Stimulated activated CD8-positive, alpha-beta memory T cell treated with anti-CD3 and anti-CD28 coated beads, Interleukin-4, amount 100 ng/mL, for 48 hours (primary cell): Measurements from ENCODE around the gene TVP23A.
A peak's percentile ranks its signal among the peaks of the same experiment; 100 is the strongest.
"Not testable (repeated sequence)": the region's sequence is repeated elsewhere in the genome, so short reads cannot be mapped to it uniquely, and the experiment has no call there.

Experiments used
- DNase-seq: peaks from one replicate; pipeline ENCODE4 v3.0.0-alpha.2; 2020

The TVP23A gene

DNA sequence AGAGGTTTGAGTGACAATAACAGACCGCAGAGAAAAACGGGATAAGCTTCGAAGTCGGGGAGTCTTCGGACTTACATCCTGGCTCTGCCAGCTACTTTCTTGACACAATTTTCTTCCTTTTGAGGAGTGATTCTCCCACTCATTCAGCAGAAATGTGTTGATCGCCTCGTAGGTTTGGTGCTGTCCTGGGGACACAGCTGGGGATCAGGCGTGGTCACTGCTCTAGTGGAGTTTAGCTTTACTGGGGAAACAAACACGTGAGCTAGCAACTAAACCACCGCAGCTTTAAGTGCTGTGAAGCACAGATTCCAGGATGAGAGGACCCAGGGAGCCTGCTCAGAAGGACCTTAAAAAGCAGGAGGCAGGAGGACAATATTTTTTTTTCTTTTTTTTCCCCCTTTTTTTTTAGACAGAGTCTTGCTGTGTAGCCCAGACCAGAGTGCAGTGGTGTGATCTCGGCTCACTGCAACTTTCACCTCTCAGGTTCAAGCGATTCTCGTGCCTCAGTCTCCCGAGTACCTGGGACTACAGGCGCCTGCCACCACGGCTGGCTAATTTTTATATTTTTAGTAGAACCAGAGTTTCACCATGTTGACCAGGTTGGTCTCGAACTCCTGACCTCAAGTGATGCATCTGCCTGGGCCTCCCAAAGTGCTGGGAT is 74.1 kb downstream of the TVP23A start:
- DNase-seq = no peak

DNA sequence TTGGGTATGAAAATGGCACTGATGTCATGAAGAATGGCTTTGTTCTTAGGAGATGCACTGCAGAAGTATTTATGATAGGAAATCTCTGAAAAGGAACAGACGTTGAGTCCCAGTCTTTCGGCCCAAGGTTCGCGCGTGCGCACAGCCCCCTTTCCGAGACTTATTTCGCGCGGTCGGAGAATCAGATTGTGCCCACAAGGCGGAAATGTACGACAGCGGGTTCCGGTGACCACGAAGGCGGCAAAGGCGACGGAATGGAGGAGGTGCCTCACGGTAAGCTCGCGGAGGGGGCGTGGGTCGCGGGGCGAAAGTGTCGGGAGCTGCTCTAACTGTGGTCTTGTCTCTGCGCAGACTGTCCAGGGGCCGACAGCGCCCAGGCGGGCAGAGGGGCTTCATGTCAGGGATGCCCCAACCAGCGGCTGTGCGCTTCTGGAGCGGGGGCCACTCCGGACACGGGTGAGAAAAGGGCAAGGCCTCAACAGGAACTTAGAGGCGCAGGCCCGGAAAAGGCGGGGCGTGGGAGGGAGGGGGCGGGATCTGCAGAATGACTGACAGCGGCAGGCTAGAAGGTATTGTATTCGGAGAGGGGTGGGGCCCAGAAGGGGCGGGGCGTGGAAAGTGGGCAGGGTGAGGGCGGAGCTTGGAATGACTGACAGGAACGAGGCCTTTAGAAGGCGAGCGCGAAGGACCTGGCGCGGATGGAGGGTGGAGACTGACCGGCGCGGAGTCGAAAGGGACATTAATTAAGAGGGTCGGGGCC is 74.8 kb downstream of the TVP23A start, which contains the start of gene NUBP1:
Gene NUBP1, plus strand, starts transcription at position 233 of the 760 bp plus-strand sequence. Its CDS starts 22 bp downstream, at position 255.
- peak; percentile 100 for DNase-seq

- DNase-seq = no peak
These were observed 75.4 kb downstream of the TVP23A start for GRCh38 chr16:10743227-10743609.

DNA sequence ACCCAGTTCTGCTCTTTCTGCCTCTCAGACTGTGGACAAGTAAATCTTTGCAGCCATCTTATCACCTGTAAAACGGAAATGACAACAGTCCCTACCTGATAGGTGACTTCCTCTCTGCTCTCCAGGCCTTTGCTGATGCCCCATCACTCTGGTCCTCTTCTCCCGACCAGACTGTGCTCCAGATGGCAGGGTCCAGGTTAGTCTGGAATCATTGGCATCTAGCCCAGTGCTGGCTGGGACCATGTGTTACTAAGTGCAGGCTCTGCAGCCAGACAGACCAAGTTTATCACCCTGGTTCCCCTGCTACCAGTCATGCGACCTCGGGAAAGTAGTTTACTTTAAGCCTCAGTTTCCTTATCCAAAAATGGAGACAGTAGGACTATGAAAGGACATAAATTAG is 76.8 kb downstream of the TVP23A start:
- no peak for DNase-seq

DNA sequence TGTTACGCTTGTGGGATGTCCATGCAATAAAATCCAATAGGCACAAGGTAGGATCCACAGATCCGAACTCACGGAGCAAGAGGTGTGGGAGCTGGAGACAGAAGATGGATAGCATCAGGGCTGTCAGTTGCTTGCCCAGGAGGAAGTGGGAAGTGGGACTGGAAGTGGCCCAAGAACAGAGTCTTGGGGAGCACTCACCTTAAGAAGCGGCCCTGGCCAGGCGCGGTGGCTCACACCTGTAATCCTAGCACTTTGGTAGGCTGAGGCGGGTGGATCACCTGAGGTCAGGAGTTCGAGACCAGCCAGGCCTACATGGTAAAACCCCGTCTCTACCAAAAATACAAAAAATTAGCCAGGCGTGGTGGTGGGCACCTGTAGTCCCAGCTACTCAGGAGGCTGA is 77.3 kb downstream of the TVP23A start:
- not testable (repeated sequence) for DNase-seq

- no peak for DNase-seq
These were observed 77.8 kb downstream of the TVP23A start for GRCh38 chr16:10740845-10741208.

- no peak for DNase-seq
These were observed 78.4 kb downstream of the TVP23A start for GRCh38 chr16:10740000-10740844.

DNA sequence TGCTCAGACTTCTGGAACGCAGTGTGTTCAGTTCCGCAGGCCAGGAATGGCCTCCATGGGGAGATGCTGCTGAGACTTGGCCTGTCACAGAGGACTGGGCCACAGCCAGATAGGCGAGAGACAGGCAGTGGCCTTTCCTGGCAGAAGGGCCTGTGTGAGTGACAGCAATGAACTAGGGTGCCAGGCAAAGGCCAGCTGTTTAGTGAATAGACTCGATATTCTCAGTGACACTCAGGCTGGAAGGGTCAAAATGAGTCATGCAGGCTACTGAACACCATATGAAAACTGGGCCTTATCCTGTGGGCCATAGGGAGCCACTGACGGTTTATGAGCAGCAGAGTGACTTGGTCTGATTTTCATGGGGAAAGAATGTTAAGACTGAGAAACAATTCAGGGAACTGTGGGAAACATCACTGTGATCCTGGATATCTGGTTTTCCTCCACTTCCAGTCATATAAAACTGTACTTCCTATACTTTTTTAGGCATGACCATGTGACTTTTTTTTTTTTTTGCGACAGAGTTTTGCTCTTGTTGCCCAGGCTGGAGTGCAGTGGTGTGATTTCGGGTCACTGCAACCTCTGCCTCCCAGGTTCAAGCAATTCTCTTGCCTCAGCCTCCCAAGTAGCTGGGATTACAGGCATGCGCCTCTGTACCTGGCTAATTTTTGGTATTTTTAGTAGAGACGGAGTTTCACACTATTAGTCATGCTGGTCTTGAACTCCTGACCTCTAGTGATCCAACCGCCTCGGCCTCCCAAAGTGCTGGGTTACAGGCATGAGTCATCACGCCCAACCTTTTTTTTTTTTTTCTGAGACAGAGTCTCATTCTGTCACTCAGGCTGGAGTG is 80.1 kb downstream of the TVP23A start:
- peak; percentile 69 for DNase-seq

- peak; percentile 76 for DNase-seq
These were observed 81.4 kb downstream of the TVP23A start for GRCh38 chr16:10737068-10737625.

DNA sequence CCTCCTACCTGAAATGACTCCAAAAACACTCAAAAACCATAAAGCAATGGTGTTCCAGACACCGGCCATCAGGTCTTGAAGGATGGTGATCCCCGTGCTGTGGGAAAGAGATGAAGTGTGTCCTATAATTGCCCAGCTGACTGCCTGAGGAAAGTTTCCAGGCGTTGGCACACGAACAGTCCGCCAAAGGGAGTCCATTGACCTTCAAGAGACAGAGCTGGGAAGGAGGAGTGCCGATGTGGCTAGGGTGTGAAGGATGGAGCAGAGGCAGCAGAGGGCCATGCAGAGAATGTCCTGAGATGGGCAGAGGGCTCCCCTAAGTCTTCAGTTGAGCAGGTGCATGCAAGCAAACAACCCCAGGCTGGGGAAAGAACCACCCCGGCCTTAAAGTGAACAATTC is 86.8 kb downstream of the TVP23A start:
- no peak for DNase-seq

DNA sequence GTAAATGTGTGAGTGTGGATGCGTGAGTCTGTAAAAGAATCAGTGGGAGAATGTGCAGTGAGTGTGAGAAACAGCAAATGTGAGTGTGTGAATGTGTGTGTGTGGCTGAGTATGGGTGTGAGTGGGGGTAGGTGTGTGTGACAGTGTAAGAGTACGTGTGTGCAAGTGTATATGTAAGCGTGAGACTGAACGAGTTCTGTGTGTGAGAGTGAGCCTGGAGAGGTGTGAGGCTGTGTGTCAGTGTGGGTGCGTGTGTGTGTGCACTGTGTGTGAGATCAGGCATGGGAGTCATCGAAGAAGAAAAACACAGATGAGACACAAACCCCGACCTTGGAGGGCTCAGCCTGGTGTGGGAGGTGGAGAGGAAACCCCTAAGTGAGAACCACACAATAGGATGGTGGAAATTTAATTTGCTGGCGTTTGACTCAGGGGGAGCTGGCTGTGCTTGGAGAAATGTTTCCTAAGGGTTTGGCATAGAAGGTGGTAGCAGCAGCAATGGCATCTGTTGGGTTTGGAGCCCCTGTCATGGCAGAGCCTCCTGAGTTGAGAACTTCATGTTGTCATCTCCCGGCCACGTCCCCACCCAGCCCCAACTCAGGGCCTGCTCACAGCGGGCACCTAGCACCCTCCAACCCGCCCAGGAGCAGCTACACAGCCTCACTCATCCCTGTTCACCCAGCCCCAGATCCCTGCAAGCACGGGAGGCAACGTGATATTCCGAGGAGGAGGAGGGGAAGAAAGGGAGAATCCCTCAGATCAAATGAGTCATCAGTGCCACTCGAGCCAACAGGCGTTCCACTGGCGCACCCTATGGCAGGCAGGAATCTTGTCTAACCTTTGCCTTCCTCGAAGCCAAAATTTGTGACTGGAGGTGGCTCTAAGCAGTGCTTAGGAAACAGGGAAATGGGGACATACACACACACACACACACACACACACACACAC is 89.2 kb downstream of the TVP23A start:
- no peak for DNase-seq

GRCh38 chr16:10728003-10728887 is 90.3 kb downstream of the TVP23A start:
- DNase-seq = no peak
